Stimulated activated CD8-positive, alpha-beta memory T cell treated with anti-CD3 and anti-CD28 coated beads, Interleukin-2, amount 100 ng/mL, for 1 hour (primary cell): Measurements from ENCODE around the gene ACAP3.

Experiments used
- DNase-seq, 2 donors: peaks; one replicate each; pipeline ENCODE4 v3.0.0-alpha.2; 2020; ENCODE audit warnings: low read depth in 2 of 2

The ACAP3 gene

GRCh38 chr1:1286313-1287261, 21.1 kb downstream of the ACAP3 start:
- no peak for DNase-seq

- DNase-seq: no peak
Measured at GRCh38 chr1:1285611-1286311, 22.0 kb downstream of the ACAP3 start.

- no peak for DNase-seq
Measured at GRCh38 chr1:1285102-1285571, 22.6 kb downstream of the ACAP3 start.

GRCh38 chr1:1284221-1285101, 23.3 kb downstream of the ACAP3 start:
- DNase-seq: no peak

- DNase-seq: no peak
Measured at GRCh38 chr1:1283821-1284220, 23.9 kb downstream of the ACAP3 start.

- no peak for DNase-seq
Measured at GRCh38 chr1:1282998-1283397, 24.7 kb downstream of the ACAP3 start.

GRCh38 chr1:1281533-1282321, 26.0 kb downstream of the ACAP3 start:
- DNase-seq: no peak

- DNase-seq: no peak
Measured at GRCh38 chr1:1280782-1281481, 26.8 kb downstream of the ACAP3 start.

GRCh38 chr1:1279028-1279427, 28.7 kb downstream of the ACAP3 start:
- no peak for DNase-seq

GRCh38 chr1:1278620-1279019, 29.1 kb downstream of the ACAP3 start:
- no peak for DNase-seq

GRCh38 chr1:1275836-1276235, 31.9 kb downstream of the ACAP3 start:
- DNase-seq: no peak

GRCh38 chr1:1274931-1275431, 32.7 kb downstream of the ACAP3 start:
- DNase-seq: no peak

GRCh38 chr1:1274299-1274930, 33.3 kb downstream of the ACAP3 start:
- DNase-seq: no peak

GRCh38 chr1:1273512-1274298, 34.0 kb downstream of the ACAP3 start, which contains the start of gene UBE2J2:
UBE2J2 (minus strand) TSS chr1:1273854; CDS start chr1:1267992, 5,862 bp downstream.
- DNase-seq: peak; percentile 88 to 91

GRCh38 chr1:1273209-1273511, 34.6 kb downstream of the ACAP3 start:
- no peak for DNase-seq

- no peak for DNase-seq
Measured at GRCh38 chr1:1272341-1273208, 35.2 kb downstream of the ACAP3 start.

GRCh38 chr1:1270813-1271212, 36.9 kb downstream of the ACAP3 start:
- no peak for DNase-seq

- no peak for DNase-seq
Measured at GRCh38 chr1:1268284-1268682, 39.4 kb downstream of the ACAP3 start.
